OCI-LY1 (cell line): ENCODE results near the gene CISH.

Experiments used
- H2AFZ ChIP-seq: fragments of 200-600 bp; sonication (generic), shearing (Covaris generic); 2 replicates; pipeline ENCODE4 v1.6.0; 2014; ENCODE audit warnings: antibody characterized with exemption, mild to moderate bottlenecking, low read length
- H3F3A ChIP-seq: fragments of 200-600 bp; sonication (generic), shearing (Covaris generic); 2 replicates; pipeline ENCODE4 v1.6.0; 2014; ENCODE audit warnings: mild to moderate bottlenecking, antibody characterized with exemption, low read length, moderate library complexity; ENCODE audit not compliant: insufficient read depth
- H3K27ac ChIP-seq: fragments of 200-600 bp; sonication (generic); 2 replicates; pipeline ENCODE4 v1.5.1; 2014; ENCODE audit warnings: low read length, mixed run types, mild to moderate bottlenecking, low read depth; ENCODE audit not compliant: poor library complexity, severe bottlenecking
- H3K27me3 ChIP-seq: fragments of 200-600 bp; sonication (generic); 2 replicates; pipeline ENCODE4 v1.6.0; 2014; ENCODE audit warnings: antibody characterized with exemption, mild to moderate bottlenecking, low read length, moderate library complexity; ENCODE audit not compliant: insufficient read depth
- H3K36me3 ChIP-seq: fragments of 200-600 bp; sonication (generic); 2 replicates; pipeline ENCODE4 v1.6.1; 2014; ENCODE audit warnings: mild to moderate bottlenecking, antibody characterized with exemption, low read length, moderate library complexity, mixed read lengths; ENCODE audit not compliant: insufficient read depth
- H3K4me1 ChIP-seq: fragments of 200-600 bp; sonication (generic); 2 replicates; pipeline ENCODE4 v1.5.1; 2014; ENCODE audit warnings: mild to moderate bottlenecking, low read length, moderate library complexity; ENCODE audit not compliant: insufficient read depth, severe bottlenecking
- H3K4me2 ChIP-seq: fragments of 200-600 bp; sonication (generic), shearing (Covaris generic); 2 replicates; pipeline ENCODE4 v1.6.1; 2014; ENCODE audit warnings: low read length
- H3K4me3 ChIP-seq: fragments of 200-600 bp; sonication (generic); 2 replicates; pipeline ENCODE4 v1.5.1; 2014; ENCODE audit warnings: low read length, low read depth, mild to moderate bottlenecking, mixed read lengths; ENCODE audit not compliant: poor library complexity, severe bottlenecking
- H3K79me2 ChIP-seq: fragments of 200-600 bp; shearing (Covaris generic); 2 replicates; pipeline ENCODE4 v1.6.1; 2016; ENCODE audit warnings: mixed run types, low read length, mixed read lengths; ENCODE audit not compliant: insufficient read depth
- H3K9ac ChIP-seq: fragments of 200-600 bp; sonication (generic), shearing (Covaris generic); 2 replicates; pipeline ENCODE4 v1.6.1; 2014; ENCODE audit warnings: mild to moderate bottlenecking, low read length, mixed read lengths
- H3K9me2 ChIP-seq: fragments of 200-600 bp; sonication (generic), shearing (Covaris generic); 2 replicates; pipeline ENCODE4 v1.6.1; 2014; ENCODE audit warnings: low read depth, mild to moderate bottlenecking, low read length, mixed read lengths
- H3K9me3 ChIP-seq: fragments of 200-600 bp; shearing (Covaris generic); 2 replicates; pipeline ENCODE4 v1.6.1; 2014; ENCODE audit warnings: low read length, mixed read lengths
- H4K20me1 ChIP-seq: fragments of 200-600 bp; sonication (generic), shearing (Covaris generic); 2 replicates; pipeline ENCODE4 v1.6.0; 2016; ENCODE audit warnings: mild to moderate bottlenecking, low read length; ENCODE audit not compliant: insufficient read depth
- CTCF ChIP-seq: fragments of 200-600 bp; sonication (generic), shearing (Covaris generic); IDR thresholded peaks from 2 replicates; pipeline ENCODE4 v1.5.1; 2017; ENCODE audit warnings: mild to moderate bottlenecking, antibody characterized with exemption, low read length, moderate library complexity, mixed read lengths
- EZH2 ChIP-seq: fragments of 200-600 bp; sonication (generic), shearing (Covaris generic); IDR thresholded peaks from 2 replicates; pipeline ENCODE4 v1.8.0; 2017; ENCODE audit warnings: borderline replicate concordance, mixed run types, mild to moderate bottlenecking, antibody characterized with exemption, low read length, moderate library complexity, mixed read lengths

CISH gene

GRCh38 chr3:50652709-50653108, 41.1 kb upstream of the CISH start:
- H3K9me3 ChIP-seq, result no peaks in the 10 kb centered on the region
- no peak overlapping the region for H3K27ac ChIP-seq
- no peaks in the 10 kb centered on the region for H4K20me1 ChIP-seq
- H3K9me2 ChIP-seq, result no peaks in the 10 kb centered on the region
- H2AFZ ChIP-seq, result no peak overlapping the region
- H3K9ac ChIP-seq, result no peak overlapping the region
- H3K79me2 ChIP-seq, result no peaks in the 10 kb centered on the region
- H3K4me3 ChIP-seq, result no peak overlapping the region
- no peaks in the 10 kb centered on the region for H3F3A ChIP-seq
- H3K4me2 ChIP-seq, result no peak overlapping the region
- H3K27me3 ChIP-seq, result no peaks in the 10 kb centered on the region; the same call in 1 of the 2 replicates
- TF ChIP-seq CTCF (peak; percentile 67), EZH2 (no peak)
- no peaks in the 10 kb centered on the region for H3K36me3 ChIP-seq
- no peaks in the 10 kb centered on the region for H3K4me1 ChIP-seq

GRCh38 chr3:50651920-50652529, 40.5 kb upstream of the CISH start:
- Histone ChIP-seq H3K4me2 (no peak overlapping the region), H3K9ac (no peak overlapping the region), H3K27ac (no peak overlapping the region), H3K27me3 (no peaks in the 10 kb centered on the region; the same call in 1 of the 2 replicates), H3K36me3 (no peaks in the 10 kb centered on the region), H3K9me3 (no peaks in the 10 kb centered on the region), H4K20me1 (no peaks in the 10 kb centered on the region), H3K4me1 (no peaks in the 10 kb centered on the region), H2AFZ (no peak overlapping the region), H3F3A (no peaks in the 10 kb centered on the region), H3K9me2 (no peaks in the 10 kb centered on the region), H3K79me2 (no peaks in the 10 kb centered on the region), H3K4me3 (no peak overlapping the region)
- TF ChIP-seq CTCF, result no peak
- no peak for TF ChIP-seq EZH2

GRCh38 chr3:50651445-50651844, 39.9 kb upstream of the CISH start:
- no peaks in the 10 kb centered on the region for H3K9me2 ChIP-seq
- H3K9me3 ChIP-seq, result no peaks in the 10 kb centered on the region
- H3F3A ChIP-seq, result no peaks in the 10 kb centered on the region
- no peaks in the 10 kb centered on the region for H3K79me2 ChIP-seq
- H2AFZ ChIP-seq, result no peak overlapping the region
- no peak overlapping the region for H3K4me2 ChIP-seq
- TF ChIP-seq EZH2 (no peak), CTCF (no peak)
- H3K27ac ChIP-seq, result no peak overlapping the region
- no peak overlapping the region for H3K4me3 ChIP-seq
- no peaks in the 10 kb centered on the region; the same call in 1 of the 2 replicates for H3K27me3 ChIP-seq
- H4K20me1 ChIP-seq, result no peaks in the 10 kb centered on the region
- no peaks in the 10 kb centered on the region for H3K4me1 ChIP-seq
- no peak overlapping the region for H3K9ac ChIP-seq
- H3K36me3 ChIP-seq, result no peaks in the 10 kb centered on the region
